ENCODE results near the gene POLR2I.

DNA sequence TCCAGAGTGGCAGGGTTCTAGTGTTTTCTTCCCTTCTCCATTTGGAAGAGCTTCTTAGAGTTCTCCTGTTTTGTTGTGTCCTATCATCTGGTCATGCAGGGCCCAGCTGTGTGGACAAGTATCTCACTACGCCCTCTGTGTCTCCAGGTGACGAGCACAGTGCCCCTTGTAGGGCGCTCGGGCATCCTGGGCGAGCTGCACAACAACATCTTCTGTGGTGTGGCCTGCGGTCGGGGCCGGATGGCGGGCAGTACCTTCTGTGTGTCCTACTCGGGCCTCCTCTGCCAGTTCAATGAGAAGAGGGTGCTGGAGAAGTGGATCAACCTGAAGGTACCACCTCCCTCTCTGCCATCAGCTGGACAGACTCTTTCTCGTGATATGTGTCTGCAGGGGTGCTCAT is 47.0 kb downstream of the POLR2I start:
- no peak for TF ChIP-seq POLR2A (IDR thresholded peaks at IDR 0.05)
- TF ChIP-seq, protein P1, sequence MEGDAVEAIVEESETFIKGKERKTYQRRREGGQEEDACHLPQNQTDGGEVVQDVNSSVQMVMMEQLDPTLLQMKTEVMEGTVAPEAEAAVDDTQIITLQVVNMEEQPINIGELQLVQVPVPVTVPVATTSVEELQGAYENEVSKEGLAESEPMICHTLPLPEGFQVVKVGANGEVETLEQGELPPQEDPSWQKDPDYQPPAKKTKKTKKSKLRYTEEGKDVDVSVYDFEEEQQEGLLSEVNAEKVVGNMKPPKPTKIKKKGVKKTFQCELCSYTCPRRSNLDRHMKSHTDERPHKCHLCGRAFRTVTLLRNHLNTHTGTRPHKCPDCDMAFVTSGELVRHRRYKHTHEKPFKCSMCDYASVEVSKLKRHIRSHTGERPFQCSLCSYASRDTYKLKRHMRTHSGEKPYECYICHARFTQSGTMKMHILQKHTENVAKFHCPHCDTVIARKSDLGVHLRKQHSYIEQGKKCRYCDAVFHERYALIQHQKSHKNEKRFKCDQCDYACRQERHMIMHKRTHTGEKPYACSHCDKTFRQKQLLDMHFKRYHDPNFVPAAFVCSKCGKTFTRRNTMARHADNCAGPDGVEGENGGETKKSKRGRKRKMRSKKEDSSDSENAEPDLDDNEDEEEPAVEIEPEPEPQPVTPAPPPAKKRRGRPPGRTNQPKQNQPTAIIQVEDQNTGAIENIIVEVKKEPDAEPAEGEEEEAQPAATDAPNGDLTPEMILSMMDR (IDR thresholded peaks at IDR 0.05): no peak

Data from testis (tissue), 2 donors.